Right atrium auricular region (tissue), 2 donors: ENCODE measurements around the gene CNGA1. TPM values are rescaled to one million over a fixed set of nuclear protein-coding genes. Genes with fewer than 3 reads are reported as not detected.

Source experiments
- DNase-seq: peaks from one replicate; pipeline ENCODE4 v3.0.0-alpha.2; 2019; ENCODE audit warnings: low spot score
- H3K27ac ChIP-seq, 2 donors: fragments of 200-600 bp; sonication (generic); 1 replicate in 1 of 2; 2 replicates in 1 of 2; pipeline ENCODE4 v1.5.1; 2016 to 2019
- H3K27me3 ChIP-seq, 2 donors: fragments of 200-600 bp; sonication (generic); one replicate each; pipeline versions ENCODE4 v1.5.1 to v1.6.0; 2017 to 2019
- H3K36me3 ChIP-seq: fragments of 200-600 bp; sonication (generic); one replicate; pipeline ENCODE4 v1.5.1; 2016
- H3K4me1 ChIP-seq, 2 donors: fragments of 200-600 bp; sonication (generic); one replicate each; pipeline versions ENCODE4 v1.5.1 to v1.6.0; 2017 to 2019
- H3K4me3 ChIP-seq, 2 donors: fragments of 200-600 bp; sonication (generic); 1 replicate in 1 of 2; 2 replicates in 1 of 2; pipeline ENCODE4 v1.5.1; 2017 to 2019; ENCODE audit warnings: mild to moderate bottlenecking in 1 of 2, moderate library complexity in 1 of 2
- H3K9me3 ChIP-seq, 2 donors: fragments of 200-600 bp; sonication (generic); one replicate each; pipeline ENCODE4 v1.5.1; 2019
- CTCF ChIP-seq, 2 donors: fragments of 200-600 bp; sonication (generic); IDR thresholded peaks; one replicate each; pipeline ENCODE4 v1.5.1; 2019; ENCODE audit warnings: antibody characterized with exemption in 2 of 2
- total RNA-seq, 2 donors: library from RNA; depleted of rRNA; stranded (reverse); fragments of >200 nt; gene quantifications; one replicate each; pipeline ENCODE4 v1.1.0, GENCODE V29; 2016

CNGA1 gene
- total RNA-seq, 2 donors from 2014 or later: 0.24 TPM; not detected in 1

DNA sequence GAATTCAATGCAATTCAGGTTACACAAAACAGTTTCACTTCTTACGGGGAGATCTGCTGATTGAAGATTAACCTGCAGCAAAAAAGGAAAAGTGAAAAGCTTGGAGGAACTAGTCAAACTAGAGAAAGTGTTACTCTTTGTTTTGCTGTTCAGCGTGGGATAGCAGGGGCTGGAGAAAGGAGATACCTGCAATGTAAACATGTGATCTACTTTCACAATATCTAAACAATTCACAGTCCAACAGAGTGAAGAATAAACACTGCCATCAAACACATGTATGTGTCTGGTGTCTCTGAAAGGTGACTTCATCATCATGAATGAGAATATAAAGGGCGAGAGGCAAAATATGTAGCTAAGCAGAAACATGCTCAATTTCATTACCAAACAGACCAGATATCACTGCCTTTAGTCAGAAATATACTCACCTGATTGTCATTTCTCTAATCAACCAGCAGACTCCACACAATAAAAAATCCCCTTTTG is 26.5 kb upstream of the CNGA1 start:
- Histone ChIP-seq H3K4me1 (peaks cover 0 to 7% of the 10 kb centered on the region in 2 donors), H3K27me3 (no peaks in the 10 kb centered on the region), H3K27ac (no peak overlapping the region), H3K9me3 (no peaks in the 10 kb centered on the region), H3K4me3 (no peak overlapping the region), H3K36me3 (no peaks in the 10 kb centered on the region)
- DNase-seq: no peak
- TF ChIP-seq CTCF (IDR thresholded peaks at IDR 0.05): no peak

DNA sequence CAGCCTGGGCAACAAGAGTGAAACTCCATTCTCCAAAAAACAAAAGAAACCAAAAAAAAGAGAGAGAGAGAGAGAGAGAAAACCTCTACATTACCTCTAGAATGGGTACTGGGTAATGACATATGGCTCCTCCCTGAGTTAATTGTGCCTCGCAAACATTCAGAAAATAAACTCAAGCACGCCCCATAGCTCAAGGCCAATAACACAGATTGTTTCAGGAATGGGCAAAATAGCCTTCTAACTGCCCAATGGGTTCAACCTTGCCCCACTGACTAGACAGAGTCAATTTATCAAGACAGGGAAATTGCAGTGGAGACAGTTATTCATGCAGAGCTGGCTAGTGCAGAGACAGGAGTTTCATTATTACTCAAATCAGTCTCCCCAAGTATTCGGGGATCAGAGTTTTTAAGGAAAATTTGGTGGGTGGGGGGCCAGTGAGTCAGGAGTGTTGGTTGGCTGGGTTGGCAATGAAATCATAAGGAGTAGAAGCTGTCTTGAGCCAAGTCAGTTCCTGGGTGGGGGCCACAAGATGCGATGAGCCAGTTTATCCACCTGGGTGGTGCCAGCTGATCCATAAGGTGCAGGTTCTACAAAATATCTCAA is 25.2 kb upstream of the CNGA1 start:
- Histone ChIP-seq H3K4me1 (no peaks in the 10 kb centered on the region), H3K27me3 (no peaks in the 10 kb centered on the region), H3K36me3 (no peaks in the 10 kb centered on the region), H3K4me3 (no peak overlapping the region), H3K27ac (no peak overlapping the region), H3K9me3 (no peaks in the 10 kb centered on the region)
- no peak for DNase-seq
- no peak for TF ChIP-seq CTCF (IDR thresholded peaks at IDR 0.05)

DNA sequence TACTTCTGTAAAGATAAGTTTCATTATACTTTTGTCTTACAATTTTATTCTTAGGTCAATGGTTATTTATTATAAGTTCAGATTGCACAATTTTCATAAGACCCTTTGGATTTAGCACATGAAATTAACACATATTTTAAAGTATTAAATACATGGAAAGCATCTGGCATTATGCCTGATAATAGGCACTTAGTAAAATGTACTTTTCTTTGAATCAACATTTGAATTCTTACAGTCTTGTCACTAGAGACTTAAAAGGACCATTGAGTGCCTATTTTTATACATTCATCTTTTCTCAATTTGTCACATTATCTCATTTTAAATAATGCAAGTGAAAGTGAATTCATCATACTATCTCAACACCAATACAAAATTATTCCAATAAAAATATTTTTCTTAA is 23.1 kb upstream of the CNGA1 start:
- no peak for TF ChIP-seq CTCF (IDR thresholded peaks at IDR 0.05)
- no peaks in the 10 kb centered on the region for H3K27me3 ChIP-seq
- H3K36me3 ChIP-seq: no peaks in the 10 kb centered on the region
- no peaks in the 10 kb centered on the region for H3K4me1 ChIP-seq
- DNase-seq: no peak
- H3K9me3 ChIP-seq: no peaks in the 10 kb centered on the region
- no peak overlapping the region for H3K4me3 ChIP-seq
- no peak overlapping the region for H3K27ac ChIP-seq

DNA sequence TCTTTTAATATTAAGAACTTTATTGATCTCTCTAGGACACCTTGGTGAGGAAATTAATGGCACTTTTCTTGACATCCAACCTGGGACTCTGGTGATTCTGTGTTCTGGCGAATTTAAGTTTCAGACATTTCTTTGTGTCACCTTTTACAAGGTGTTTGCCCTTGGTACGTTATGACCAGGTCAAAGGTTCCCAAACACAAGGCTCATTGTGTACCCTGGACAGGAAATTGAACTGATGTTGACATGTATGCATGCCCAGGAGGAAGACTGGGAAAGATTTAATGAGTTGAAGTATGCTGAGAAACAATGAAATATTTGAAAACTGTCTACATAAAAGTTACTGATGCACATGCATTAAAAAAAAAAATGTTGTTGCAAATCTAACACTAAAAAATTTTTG is 22.2 kb upstream of the CNGA1 start:
- Histone ChIP-seq H3K4me1 (no peaks in the 10 kb centered on the region), H3K36me3 (no peaks in the 10 kb centered on the region), H3K27me3 (no peaks in the 10 kb centered on the region), H3K27ac (no peak overlapping the region), H3K9me3 (no peaks in the 10 kb centered on the region), H3K4me3 (no peak overlapping the region)
- no peak for DNase-seq
- TF ChIP-seq CTCF (IDR thresholded peaks at IDR 0.05): no peak

- no peak overlapping the region for H3K4me3 ChIP-seq
- H3K27ac ChIP-seq: no peak overlapping the region
- TF ChIP-seq CTCF (IDR thresholded peaks at IDR 0.05): no peak
- no peak for DNase-seq
- peaks cover 0 to 6% of the 10 kb centered on the region in 2 donors for H3K4me1 ChIP-seq
- no peaks in the 10 kb centered on the region for H3K36me3 ChIP-seq
- no peaks in the 10 kb centered on the region for H3K27me3 ChIP-seq
- H3K9me3 ChIP-seq: no peaks in the 10 kb centered on the region
These were observed 20.6 kb upstream of the CNGA1 start for GRCh38 chr4:48037117-48037462.

DNA sequence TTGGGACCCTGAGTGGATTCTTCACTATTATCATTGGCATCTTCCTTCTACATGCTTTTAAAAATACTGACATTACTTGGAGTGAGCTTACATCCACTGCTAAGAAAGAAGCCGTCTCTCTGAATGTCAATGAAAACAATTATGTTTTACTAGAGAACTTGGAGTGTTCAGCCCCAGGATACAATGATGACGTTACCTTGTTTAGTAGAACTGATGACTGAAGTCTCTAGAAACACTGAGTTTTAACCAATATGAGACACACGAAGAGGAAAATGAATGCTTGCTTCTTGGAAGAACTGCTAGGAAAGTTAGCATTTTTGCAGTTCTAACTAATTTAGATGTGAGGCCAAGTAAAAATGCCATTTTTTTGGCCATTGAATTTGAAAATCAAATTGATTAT is 19.5 kb upstream of the CNGA1 start:
- peaks cover 0 to 6% of the 10 kb centered on the region in 2 donors for H3K4me1 ChIP-seq
- no peak for DNase-seq
- H3K9me3 ChIP-seq: no peaks in the 10 kb centered on the region
- no peak for TF ChIP-seq CTCF (IDR thresholded peaks at IDR 0.05)
- H3K4me3 ChIP-seq: no peak overlapping the region
- H3K27ac ChIP-seq: no peak overlapping the region
- H3K27me3 ChIP-seq: no peaks in the 10 kb centered on the region
- H3K36me3 ChIP-seq: no peaks in the 10 kb centered on the region
